HG03575 (cell line): ENCODE results near the gene TMEM11.
"Not testable (repeated sequence)": the region's sequence is repeated elsewhere in the genome, so short reads cannot be mapped to it uniquely, and the experiment has no call there.

Experiments
- ATAC-seq: cut with Tn5 transposase; IDR thresholded peaks from one replicate; pipeline ENCODE4 v1.9.1; 2021; ENCODE audit not compliant: unreplicated experiment, insufficient number of reproducible peaks, low FRiP score; ENCODE audit errors: extremely low read depth

The TMEM11 gene

GRCh38 chr17:21243516-21244303, 29.7 kb upstream of the TMEM11 start:
- no peak for ATAC-seq

GRCh38 chr17:21242780-21243515, 29.0 kb upstream of the TMEM11 start:
- no peak for ATAC-seq

- ATAC-seq, result no peak
Measured at GRCh38 chr17:21242026-21242697, 28.2 kb upstream of the TMEM11 start.

- no peak for ATAC-seq
Measured at GRCh38 chr17:21241564-21241963, 27.6 kb upstream of the TMEM11 start.

DNA sequence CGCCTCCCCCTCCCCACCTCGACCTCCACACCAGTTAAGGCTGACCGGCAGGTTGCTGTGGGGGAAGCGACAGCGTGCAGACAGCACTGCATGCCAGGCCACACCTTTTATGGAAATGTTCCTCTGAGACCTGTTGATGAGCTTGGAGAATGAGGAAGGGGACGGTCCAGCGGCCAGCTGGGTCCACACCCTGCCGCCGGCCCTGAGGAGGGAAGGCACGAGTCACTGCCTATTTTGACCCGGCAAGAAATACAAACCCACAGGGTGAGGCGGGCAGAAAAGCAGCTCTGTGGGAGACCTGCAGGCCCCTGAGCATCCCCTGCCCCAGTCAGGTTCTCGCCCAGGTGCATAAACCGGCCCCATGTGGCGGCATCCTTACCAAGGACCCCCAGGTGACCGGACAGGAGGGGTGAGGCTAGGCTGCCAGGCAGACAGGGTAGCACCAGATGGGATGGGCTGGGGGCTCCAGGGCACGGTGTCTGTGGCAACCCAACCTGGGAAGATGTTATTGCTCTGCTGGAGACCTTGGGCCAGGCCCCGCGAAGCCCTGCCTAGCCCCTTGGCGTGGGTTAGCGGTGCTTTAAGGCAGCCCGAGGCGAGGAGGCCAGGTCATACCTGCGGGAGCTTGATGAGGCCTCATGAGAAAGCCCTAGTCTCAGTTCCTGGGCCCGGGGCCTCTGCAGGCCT, 26.6 kb upstream of the TMEM11 start:
- no peak for ATAC-seq

DNA sequence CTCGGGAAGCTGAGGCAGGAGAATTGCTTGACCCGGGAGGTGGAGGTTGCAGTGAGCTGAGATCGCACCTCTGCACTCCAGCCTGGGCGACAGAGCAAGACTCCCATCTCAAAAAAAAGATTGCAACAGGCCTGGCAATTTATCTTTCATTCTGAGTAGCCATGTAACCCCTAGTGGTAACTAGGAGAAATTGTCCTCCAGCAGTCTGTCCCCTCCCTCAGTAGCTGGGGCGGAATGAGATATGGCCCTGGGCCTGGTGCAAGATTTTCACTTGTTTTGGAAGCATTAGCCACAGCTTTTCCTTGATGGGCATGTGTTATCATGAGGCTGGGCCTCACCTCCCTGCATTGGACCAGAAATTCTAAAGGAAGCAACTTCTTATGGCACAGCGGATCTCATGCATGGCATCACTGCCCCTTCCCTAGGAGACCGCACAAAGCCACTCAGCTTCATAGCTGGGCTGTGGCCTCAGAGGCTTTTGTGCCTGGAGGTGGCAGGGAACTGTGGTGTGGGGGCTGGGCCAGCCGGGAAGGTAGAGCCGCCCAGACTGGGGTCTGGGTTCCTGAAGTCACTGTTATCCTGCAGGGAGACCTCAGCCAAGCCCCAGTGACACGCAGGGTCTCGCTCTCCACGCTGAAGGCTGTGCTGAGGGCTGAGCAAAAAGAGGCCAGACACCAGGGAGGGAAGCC, 25.9 kb upstream of the TMEM11 start:
- ATAC-seq, result no peak

GRCh38 chr17:21235921-21236320, 22.0 kb upstream of the TMEM11 start:
- no peak for ATAC-seq

DNA sequence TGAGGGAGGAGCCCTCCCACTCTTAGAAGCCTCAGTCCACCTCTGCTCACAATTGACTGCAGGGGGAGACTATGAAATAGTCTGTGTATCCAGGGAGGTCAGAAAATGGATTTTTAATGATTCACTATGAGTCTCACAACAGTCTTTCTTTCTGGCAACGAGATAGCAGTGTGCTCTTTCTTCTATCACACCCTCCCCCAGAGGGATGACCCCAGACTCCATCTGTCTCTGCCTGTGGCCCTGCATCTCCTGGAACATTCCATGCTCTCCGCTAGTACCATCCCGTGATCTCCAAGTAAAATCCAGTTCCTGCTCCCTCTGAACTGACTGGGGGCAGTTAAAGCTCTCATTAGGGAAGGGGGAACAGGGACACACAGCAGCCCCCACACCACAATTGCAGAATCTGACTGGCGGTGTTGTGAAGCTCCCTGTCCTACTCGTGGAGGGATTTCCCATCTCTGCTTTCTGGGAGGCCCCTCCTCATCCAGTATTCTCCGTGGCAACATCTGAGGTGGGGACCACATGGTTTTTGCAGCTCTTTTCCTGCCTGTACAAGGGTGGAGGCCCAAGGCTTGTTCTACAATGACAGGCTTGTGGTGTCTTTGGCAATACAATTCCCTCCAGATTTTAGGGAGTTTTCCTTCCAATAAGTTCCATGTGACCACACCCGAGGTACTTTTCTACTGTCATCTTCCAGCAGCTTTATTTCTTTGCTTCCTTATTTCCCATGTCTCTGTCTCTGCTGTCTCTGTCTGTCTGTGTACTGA, 19.8 kb upstream of the TMEM11 start:
- ATAC-seq, result no peak

- ATAC-seq, result no peak
Measured at GRCh38 chr17:21232033-21232749, 18.2 kb upstream of the TMEM11 start.

DNA sequence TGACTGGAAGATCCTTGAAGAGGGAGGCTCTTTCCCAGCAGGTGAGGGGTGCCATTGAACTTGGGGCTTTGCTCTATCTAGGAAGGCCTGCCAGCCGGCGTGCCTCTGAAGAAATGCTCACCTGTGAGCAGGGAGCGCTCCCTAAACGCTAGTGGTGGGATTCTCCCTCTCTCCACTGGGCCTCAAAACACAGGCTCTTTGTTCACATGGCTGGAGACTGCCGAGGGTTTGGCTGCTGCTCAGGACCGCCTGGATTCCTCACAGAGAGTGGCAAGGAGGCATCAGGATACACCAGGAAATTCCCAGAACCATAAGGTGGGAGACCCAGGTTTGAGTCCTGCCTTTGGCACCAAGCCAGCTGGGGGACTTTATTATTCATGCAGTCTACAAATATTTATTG, 17.6 kb upstream of the TMEM11 start:
- no peak for ATAC-seq

DNA sequence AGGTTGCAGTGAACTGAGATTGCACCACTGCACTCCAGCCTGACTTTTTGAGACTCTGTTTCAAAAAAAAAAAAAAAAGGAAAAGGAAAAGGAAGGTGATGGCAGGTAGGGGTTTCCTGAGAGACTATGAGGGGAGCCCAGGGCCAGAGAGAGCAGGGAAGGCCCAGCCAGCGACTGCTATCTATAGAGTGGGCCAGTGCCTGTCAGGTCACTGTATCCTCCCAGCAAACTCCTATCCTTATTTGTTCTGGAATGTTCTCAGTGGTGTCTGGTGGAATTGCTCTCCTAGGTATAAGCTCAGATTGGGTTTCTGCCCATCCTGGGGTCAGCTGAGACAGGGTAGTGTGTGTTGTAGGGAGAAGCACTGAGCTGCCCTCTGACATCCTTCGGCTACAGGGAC, 14.9 kb upstream of the TMEM11 start:
- no peak for ATAC-seq

- no peak for ATAC-seq
Measured at GRCh38 chr17:21228111-21228510, 14.2 kb upstream of the TMEM11 start.

GRCh38 chr17:21227277-21227676, 13.3 kb upstream of the TMEM11 start:
- ATAC-seq, result not testable (repeated sequence)

- no peak for ATAC-seq
Measured at GRCh38 chr17:21223086-21223485, 9.1 kb upstream of the TMEM11 start.

GRCh38 chr17:21218831-21219380, 4.9 kb upstream of the TMEM11 start:
- no peak for ATAC-seq

- ATAC-seq, result no peak
Measured at GRCh38 chr17:21218101-21218500, 4.1 kb upstream of the TMEM11 start.

- no peak for ATAC-seq
Measured at GRCh38 chr17:21217346-21217745, 3.4 kb upstream of the TMEM11 start.
